ENCODE measurements around the gene TUBB3.

Gene TUBB3

GRCh38 chr16:89909777-89910716 lies 13.1 kb upstream of the TUBB3 start:
- Histone ChIP-seq H3K4me3 (no peak overlapping the region), H3K4me1 (peaks cover 0 to 6% (median 0%) of the 10 kb centered on the region in 4 donors), H3K9me3 (no peaks in the 10 kb centered on the region), H3K27ac (no peak overlapping the region), H3K27me3 (no peaks in the 10 kb centered on the region), H3K36me3 (peaks cover 29 to 83% (median 67%) of the 10 kb centered on the region in 3 donors)
- TF ChIP-seq CTCF (IDR thresholded peaks at IDR 0.05), result peak; percentile 65 to 80
- DNase-seq, result peak; percentile 75 to 82
- intact Hi-C loops (cut with DNase I; ENCODE audit: low total_unique reads), result no loop called here

- H3K36me3 ChIP-seq, result peaks cover 29 to 76% (median 59%) of the 10 kb centered on the region in 3 donors
- no peaks in the 10 kb centered on the region for H3K27me3 ChIP-seq
- no peak overlapping the region for H3K4me3 ChIP-seq
- H3K9me3 ChIP-seq, result no peaks in the 10 kb centered on the region
- H3K4me1 ChIP-seq, result peaks cover 0 to 6% (median 0%) of the 10 kb centered on the region in 4 donors
- no peak for TF ChIP-seq CTCF (IDR thresholded peaks at IDR 0.05)
- no peak for DNase-seq
- intact Hi-C loops (cut with DNase I; ENCODE audit: low total_unique reads), result no loop called here
- H3K27ac ChIP-seq, result no peak overlapping the region
These were observed 12.3 kb upstream of the TUBB3 start for GRCh38 chr16:89910717-89911354.

- Histone ChIP-seq H3K4me3 (no peak overlapping the region), H3K4me1 (peaks cover 0 to 6% (median 0%) of the 10 kb centered on the region in 4 donors), H3K9me3 (no peaks in the 10 kb centered on the region), H3K36me3 (peaks cover 24 to 70% (median 54%) of the 10 kb centered on the region in 3 donors), H3K27me3 (no peaks in the 10 kb centered on the region), H3K27ac (no peak overlapping the region)
- TF ChIP-seq CTCF (IDR thresholded peaks at IDR 0.05), result no peak
- peak in 1 of 2 donors; percentile 65 for DNase-seq
- intact Hi-C loops (cut with DNase I; ENCODE audit: low total_unique reads), result no loop called here
These were observed 11.8 kb upstream of the TUBB3 start for GRCh38 chr16:89911375-89911774.

GRCh38 chr16:89912143-89912542 lies 11.0 kb upstream of the TUBB3 start:
- Histone ChIP-seq H3K36me3 (peaks cover 16 to 63% (median 46%) of the 10 kb centered on the region in 3 donors), H3K4me3 (no peak overlapping the region), H3K4me1 (peaks cover 0 to 6% (median 0%) of the 10 kb centered on the region in 4 donors), H3K27me3 (no peaks in the 10 kb centered on the region), H3K27ac (no peak overlapping the region), H3K9me3 (no peaks in the 10 kb centered on the region)
- no peak for DNase-seq
- intact Hi-C loops (cut with DNase I; ENCODE audit: low total_unique reads), result no loop called here
- no peak for TF ChIP-seq CTCF (IDR thresholded peaks at IDR 0.05)

- Histone ChIP-seq H3K4me1 (peaks cover 0 to 10% (median 3%) of the 10 kb centered on the region in 4 donors), H3K4me3 (no peak overlapping the region), H3K27ac (no peak overlapping the region), H3K9me3 (no peaks in the 10 kb centered on the region), H3K27me3 (no peaks in the 10 kb centered on the region), H3K36me3 (peaks cover 15 to 58% (median 41%) of the 10 kb centered on the region in 3 donors)
- DNase-seq, result no peak
- intact Hi-C loops (cut with DNase I; ENCODE audit: low total_unique reads), result no loop called here
- TF ChIP-seq CTCF (IDR thresholded peaks at IDR 0.05), result no peak
These were observed 10.5 kb upstream of the TUBB3 start for GRCh38 chr16:89912627-89913026.

All from tibial artery (tissue), 4 donors.